Measurements from ENCODE around the gene TSNAX.
A peak's percentile ranks its signal among the peaks of the same experiment; 100 is the strongest.
"Not testable (repeated sequence)": the region's sequence is repeated elsewhere in the genome, so short reads cannot be mapped to it uniquely, and the experiment has no call there.

TSNAX gene, protein sequence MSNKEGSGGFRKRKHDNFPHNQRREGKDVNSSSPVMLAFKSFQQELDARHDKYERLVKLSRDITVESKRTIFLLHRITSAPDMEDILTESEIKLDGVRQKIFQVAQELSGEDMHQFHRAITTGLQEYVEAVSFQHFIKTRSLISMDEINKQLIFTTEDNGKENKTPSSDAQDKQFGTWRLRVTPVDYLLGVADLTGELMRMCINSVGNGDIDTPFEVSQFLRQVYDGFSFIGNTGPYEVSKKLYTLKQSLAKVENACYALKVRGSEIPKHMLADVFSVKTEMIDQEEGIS

DNA sequence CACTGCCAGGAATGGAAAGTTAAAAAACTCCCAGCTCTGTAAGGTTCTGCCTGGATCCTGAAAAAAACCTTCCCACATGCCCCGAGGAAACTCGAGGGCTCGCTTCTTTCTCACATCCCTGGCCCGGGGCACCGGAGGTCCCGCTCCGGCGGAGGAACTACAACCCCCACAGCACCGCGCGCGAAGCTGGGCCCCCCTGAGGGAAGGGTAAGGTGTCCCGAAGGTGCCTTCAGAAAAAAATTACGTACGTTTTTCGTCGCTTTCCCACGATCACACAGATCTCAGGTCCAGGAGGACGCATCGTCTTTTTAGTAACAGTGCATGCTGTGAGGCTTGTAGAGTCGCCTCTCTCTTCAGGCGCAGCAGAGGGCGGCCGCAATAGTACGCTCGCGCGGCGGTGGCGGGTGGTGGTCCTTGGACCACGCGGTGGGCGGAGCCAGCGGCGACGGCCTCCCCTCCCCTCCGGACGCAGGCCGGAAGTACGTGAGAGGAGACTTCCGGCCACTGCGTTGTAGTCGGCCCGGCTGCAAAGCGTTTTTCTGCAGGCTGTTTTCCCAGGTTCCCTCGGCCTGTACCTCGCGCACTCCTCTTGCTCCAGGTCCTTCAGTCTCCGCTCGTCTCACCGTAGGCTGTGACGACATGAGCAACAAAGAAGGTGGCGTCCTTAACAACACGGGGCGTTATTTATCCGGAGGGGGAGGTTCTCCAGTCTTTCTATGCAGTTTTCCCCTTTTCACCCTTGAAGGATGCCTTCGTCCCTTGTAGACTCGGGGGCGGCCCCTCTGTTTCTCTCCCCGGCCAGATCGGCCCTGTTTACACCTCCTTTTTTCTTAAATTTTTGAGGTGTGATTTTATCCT is at the start of gene TSNAX:
Gene TSNAX (plus strand): TSS at position 498 of the 858 bp plus-strand sequence. CDS start 142 bp downstream, at position 640.
- H3K27ac Mint-ChIP-seq: peak within 1 kb of the TSS; percentile 100
- H3K4me1 Mint-ChIP-seq (ENCODE audit: low read depth): peaks cover 47% of the 10 kb centered on the region

DNA sequence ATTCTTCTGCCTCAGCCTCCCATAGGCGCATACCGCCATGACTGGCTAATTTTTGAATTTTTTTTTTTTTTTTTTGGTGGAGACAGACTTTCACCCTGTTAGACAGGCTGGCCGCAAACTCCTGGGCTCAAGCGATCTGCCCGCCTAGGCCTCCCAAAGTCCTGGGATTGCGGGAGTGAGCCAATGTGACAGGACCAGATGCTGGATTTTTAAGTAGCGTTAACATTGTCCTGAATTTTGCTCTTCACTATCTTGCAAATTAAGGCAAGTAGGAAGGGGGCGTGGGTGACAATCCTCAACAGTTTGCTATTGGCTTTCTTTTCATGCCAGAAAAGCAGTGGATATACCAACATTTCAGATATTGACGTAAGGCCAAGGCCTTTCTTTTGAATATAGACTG is 49.7 kb upstream of the TSNAX start:
- Mint-ChIP-seq H3K9me3 (no peaks in the 10 kb centered on the region), H3K4me3 (no peak overlapping the region), H3K27me3 (peaks cover 24% of the 10 kb centered on the region), H3K36me3 (ENCODE audit: low read depth) (no peaks in the 10 kb centered on the region), H3K27ac (no peak overlapping the region), H3K4me1 (ENCODE audit: low read depth) (no peaks in the 10 kb centered on the region)
- no peak for DNase-seq

More for the DNA sequence above, at the start of gene TSNAX:
- DNase-seq: peak; percentile 94
- Mint-ChIP-seq H3K36me3 (ENCODE audit: low read depth) (peaks cover 42% of the 10 kb centered on the region), H3K4me3 (peak within 1 kb of the TSS; percentile 97), H3K9me3 (no peaks in the 10 kb centered on the region), H3K27me3 (no peaks in the 10 kb centered on the region)

DNA sequence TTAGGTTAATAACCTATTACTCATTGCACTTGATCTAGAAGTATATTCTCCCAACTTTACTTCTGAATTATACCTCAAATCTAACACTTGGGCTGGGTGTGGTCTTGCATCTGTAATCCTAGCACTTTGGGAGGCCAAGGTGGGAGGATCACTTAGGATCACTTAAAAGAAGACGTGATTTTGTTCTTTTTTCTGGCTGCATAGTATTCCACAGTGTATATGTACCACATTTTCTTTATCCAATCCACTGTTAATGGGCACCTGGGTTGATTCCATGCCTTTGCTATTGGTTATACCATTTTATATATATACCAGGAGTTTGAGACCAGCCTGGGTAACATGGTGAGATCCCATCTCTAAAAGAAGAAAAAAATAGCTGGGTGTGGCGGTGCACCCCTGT is 48.5 kb upstream of the TSNAX start:
- H3K27me3 Mint-ChIP-seq: peaks cover 13% of the 10 kb centered on the region
- H3K9me3 Mint-ChIP-seq: no peaks in the 10 kb centered on the region
- DNase-seq: no peak
- no peak overlapping the region for H3K27ac Mint-ChIP-seq
- H3K4me3 Mint-ChIP-seq: no peak overlapping the region
- no peaks in the 10 kb centered on the region for H3K36me3 Mint-ChIP-seq (ENCODE audit: low read depth)
- no peaks in the 10 kb centered on the region for H3K4me1 Mint-ChIP-seq (ENCODE audit: low read depth)

DNA sequence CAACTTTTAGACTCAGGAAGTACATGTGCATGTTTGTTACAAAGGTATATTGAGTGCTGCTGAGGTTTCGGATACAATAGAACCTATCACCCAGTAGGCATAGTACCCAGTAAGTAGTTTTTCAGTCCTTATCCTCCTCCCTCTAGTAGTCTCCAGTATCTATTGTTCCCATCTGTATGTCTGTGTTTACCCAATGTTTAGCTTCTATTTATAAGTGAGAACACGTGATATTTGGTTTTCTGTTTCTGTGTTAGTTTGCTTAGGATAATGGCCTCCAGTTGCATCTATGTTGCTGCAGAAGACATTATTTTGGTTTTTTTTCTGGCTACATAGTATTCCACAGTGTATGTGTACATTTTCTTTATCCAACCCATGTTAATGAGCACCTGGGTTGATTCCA is 47.2 kb upstream of the TSNAX start:
- Mint-ChIP-seq H3K27me3 (peaks cover 15% of the 10 kb centered on the region), H3K4me3 (no peak overlapping the region), H3K36me3 (ENCODE audit: low read depth) (no peaks in the 10 kb centered on the region), H3K4me1 (ENCODE audit: low read depth) (no peaks in the 10 kb centered on the region), H3K27ac (no peak overlapping the region), H3K9me3 (no peaks in the 10 kb centered on the region)
- no peak for DNase-seq

DNA sequence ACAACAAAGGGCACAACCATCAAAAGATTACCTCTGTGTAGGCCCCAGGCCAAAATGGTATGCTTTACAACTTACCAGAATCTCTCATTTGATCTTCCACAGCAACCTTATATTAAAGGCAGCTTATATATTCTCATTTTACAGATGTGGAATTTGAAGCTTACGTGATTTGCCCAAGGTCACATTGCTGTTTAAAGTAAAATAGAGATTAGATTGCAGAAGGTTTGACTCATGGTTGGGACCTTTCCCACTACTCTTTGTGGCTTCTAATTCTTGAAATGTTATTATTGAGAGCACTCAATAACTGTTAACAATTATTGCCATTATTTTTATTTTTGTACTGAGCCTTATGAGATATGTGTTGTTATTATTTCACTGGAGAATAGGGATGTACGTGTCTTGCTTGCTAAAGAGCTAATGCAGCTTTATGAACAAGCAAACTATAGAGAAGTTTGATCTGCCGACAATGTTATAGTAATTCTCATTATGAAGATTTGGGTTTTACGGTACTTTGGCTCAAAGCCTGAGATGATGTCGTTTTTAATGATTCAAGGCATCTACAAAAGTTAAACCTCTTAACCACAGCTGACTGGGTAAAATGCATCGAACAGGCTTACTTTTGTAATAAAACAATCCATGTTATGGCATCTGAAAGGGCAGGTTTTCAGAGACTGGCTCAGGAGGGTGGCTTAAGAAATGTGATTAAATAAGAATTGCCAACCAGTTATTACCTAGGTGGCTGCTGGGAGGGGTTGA is 43.3 kb upstream of the TSNAX start:
- Mint-ChIP-seq H3K4me1 (ENCODE audit: low read depth) (no peaks in the 10 kb centered on the region), H3K36me3 (ENCODE audit: low read depth) (no peaks in the 10 kb centered on the region), H3K9me3 (no peaks in the 10 kb centered on the region), H3K27me3 (peaks cover 21% of the 10 kb centered on the region), H3K27ac (no peak overlapping the region), H3K4me3 (no peak overlapping the region)
- no peak for DNase-seq

DNA sequence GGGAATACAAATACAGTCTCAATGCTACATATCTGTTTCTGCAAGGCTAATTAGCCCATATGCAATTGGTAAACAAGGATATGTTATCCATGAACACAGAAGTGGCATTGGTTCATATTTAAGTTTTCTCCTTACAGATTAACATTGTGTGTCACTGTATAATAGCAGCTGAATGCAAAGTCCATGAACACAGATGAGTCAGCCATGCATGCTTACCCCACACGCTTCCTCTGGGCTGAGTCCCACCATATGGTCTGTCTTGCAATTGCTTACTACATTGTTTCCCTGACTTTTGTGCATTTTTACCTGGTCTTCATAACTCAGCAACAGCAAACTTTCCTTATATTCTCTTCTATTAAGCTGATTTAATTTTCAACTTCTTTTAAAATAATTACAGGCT is 41.5 kb upstream of the TSNAX start:
- no peak overlapping the region for H3K4me3 Mint-ChIP-seq
- no peaks in the 10 kb centered on the region for H3K36me3 Mint-ChIP-seq (ENCODE audit: low read depth)
- H3K27ac Mint-ChIP-seq: no peak overlapping the region
- no peaks in the 10 kb centered on the region for H3K9me3 Mint-ChIP-seq
- H3K27me3 Mint-ChIP-seq: peaks cover 16% of the 10 kb centered on the region
- H3K4me1 Mint-ChIP-seq (ENCODE audit: low read depth): no peaks in the 10 kb centered on the region
- DNase-seq: no peak

DNA sequence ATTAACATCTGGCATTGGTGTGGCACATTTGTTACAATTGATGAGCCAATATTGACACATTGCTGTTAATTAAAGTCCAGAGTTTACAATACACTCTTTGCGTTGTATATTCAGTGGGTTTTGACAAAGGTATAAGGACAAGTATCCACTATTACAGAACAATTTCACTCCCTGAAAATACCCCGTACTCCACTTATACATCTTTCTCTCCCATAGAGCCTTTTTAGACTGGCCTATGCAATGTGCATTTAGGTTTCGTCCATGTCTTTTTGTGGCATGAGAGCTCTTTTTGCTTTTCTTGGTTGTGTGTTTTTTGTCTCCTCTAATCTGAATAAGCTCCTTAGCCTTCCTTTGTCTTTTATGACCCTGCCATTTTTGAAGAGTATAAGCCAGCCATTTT is 40.6 kb upstream of the TSNAX start:
- no peak overlapping the region for H3K4me3 Mint-ChIP-seq

DNA sequence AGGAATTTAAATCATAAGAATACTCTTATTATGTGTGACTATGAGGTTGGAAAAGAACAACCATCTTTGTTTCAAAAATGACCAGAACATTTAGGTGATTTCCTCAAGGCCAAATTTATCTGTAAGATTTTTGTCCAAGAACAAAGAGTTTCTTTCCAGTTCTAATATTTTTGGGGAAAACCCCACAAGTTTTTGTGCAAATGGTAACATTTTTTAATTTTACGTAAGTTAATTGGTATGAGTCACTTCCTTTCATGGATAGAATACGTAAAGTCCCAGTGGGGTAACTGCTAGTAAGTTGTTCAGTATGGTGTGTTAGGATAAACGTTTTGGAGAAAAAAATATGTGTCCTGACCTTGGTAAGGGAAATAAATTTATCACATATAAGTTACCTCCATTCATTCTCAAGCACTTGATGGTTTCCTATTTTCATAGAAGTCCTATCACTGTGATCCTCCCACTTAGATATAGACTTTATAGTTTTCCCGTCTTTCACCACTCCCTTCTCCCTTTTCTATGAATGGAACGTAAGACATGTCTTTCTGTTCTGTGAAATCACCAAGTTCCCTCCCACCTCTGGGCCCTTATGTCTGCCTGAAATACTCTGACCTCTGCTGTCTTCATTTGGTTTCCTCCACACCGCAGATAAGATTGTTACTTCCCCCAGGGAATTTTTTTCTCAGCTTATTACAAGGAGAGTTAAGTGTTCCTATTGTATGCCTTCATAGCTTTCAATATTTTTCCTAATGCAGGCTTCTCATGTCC is 34.9 kb upstream of the TSNAX start:
- H3K4me3 Mint-ChIP-seq: no peak overlapping the region
- no peak for DNase-seq

More for the DNA sequence above, 40.6 kb upstream of the TSNAX start:
- no peak for DNase-seq
- Mint-ChIP-seq H3K27ac (no peak overlapping the region), H3K4me1 (ENCODE audit: low read depth) (peaks cover 1% of the 10 kb centered on the region), H3K27me3 (peaks cover 16% of the 10 kb centered on the region), H3K9me3 (no peaks in the 10 kb centered on the region), H3K36me3 (ENCODE audit: low read depth) (no peaks in the 10 kb centered on the region)

DNA sequence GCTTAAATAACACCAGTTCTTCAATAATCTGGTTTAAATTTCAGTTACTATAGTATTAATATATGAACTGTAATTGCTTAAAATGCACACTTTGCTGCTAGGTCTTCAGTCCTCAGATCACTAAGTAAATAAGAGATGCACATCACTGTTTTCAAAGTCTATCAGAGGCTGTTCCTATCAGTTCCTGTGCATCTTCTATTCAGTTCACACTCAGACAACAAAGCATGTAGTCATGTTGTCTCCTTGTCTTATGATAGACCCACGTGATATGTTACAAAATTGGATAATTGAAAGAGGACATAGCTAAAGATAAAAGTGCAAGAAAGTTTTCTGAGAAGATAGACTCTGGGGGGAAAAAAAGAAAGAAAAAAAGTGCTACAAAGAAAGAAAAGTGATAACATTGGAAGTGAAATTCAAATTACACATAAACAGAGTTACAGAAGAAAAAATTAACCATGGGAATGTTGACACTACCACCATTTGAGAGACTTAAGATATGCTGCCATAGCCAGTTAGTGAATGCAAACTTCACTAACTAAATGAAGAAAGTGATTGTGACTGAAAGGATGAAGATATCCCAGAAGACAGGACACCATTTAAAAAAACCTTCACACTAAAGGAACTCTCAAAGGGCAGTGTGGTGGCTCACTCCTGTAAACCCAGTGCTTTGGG is 33.9 kb upstream of the TSNAX start:
- Mint-ChIP-seq H3K4me3 (no peak overlapping the region), H3K4me1 (ENCODE audit: low read depth) (peaks cover 9% of the 10 kb centered on the region), H3K36me3 (ENCODE audit: low read depth) (no peaks in the 10 kb centered on the region), H3K9me3 (peaks cover 17% of the 10 kb centered on the region), H3K27me3 (peaks cover 9% of the 10 kb centered on the region), H3K27ac (no peak overlapping the region)
- DNase-seq: no peak

More for the DNA sequence above, 34.9 kb upstream of the TSNAX start:
- Mint-ChIP-seq H3K36me3 (ENCODE audit: low read depth) (no peaks in the 10 kb centered on the region), H3K27ac (peak overlapping the region; percentile 15), H3K27me3 (peaks cover 9% of the 10 kb centered on the region), H3K4me1 (ENCODE audit: low read depth) (peaks cover 9% of the 10 kb centered on the region), H3K9me3 (peaks cover 9% of the 10 kb centered on the region)

DNA sequence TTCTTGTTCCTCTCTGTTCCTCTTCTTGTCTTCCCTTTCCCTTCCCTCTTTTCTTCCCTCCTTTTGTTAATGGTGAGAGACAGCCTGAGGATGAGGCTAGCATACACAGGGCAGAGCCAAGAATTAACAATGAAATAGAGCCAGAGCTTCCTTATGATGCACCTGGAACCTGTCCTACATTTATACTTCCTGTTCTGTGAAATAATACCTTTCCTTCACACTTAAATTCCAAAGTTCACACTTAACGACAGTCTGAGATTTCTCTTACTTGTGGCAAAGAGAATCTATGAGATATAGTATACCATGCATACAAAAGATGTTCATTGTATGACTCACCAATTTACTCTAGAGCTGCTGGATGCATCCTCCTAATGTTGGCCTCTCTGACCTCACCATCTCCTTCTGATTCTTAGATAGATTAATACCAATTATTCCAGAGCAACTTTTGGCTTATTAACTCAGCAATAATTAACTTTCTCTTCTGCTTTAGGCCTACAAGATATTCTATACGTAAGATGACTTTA is 30.8 kb upstream of the TSNAX start:
- Mint-ChIP-seq H3K9me3 (peaks cover 31% of the 10 kb centered on the region), H3K4me3 (no peak overlapping the region)
- DNase-seq: no peak

DNA sequence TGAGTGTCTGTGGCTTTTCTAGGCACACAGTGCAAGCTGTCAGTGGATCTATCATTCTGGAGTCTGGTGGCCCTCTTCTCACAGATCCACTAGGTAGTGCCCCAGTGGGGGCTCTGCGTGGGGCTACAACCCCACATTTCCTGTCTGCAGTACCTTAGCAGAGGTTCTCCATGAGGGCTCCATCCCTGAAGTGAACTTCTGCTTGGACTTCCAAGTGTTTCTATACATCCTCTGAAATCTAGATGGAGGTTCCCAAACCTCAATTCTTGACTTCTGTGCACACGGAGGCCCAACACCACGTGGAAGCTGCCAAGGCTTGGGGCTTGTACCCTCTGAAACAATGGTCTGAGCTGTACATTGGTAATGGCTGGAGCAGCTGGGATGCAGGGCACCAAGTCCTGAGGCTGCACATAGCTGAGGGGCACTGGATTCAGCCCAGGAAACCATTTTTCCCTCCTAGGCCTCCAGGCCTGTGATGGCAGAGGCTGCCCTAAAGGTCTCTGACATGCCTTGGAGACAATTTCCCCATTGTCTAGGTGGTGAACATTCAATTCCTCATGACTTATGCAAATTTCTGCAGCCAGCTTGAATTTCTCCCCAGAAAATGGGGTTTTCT is 29.2 kb upstream of the TSNAX start:
- Mint-ChIP-seq H3K4me3 (no peak overlapping the region), H3K9me3 (peaks cover 38% of the 10 kb centered on the region), H3K36me3 (ENCODE audit: low read depth) (peaks cover 4% of the 10 kb centered on the region), H3K27ac (no peak overlapping the region), H3K27me3 (peaks cover 11% of the 10 kb centered on the region), H3K4me1 (ENCODE audit: low read depth) (no peaks in the 10 kb centered on the region)
- DNase-seq: no peak

More for the DNA sequence above, 30.8 kb upstream of the TSNAX start:
- Mint-ChIP-seq H3K27me3 (peaks cover 9% of the 10 kb centered on the region), H3K36me3 (ENCODE audit: low read depth) (peaks cover 4% of the 10 kb centered on the region), H3K4me1 (ENCODE audit: low read depth) (peaks cover 9% of the 10 kb centered on the region), H3K27ac (no peak overlapping the region)

DNA sequence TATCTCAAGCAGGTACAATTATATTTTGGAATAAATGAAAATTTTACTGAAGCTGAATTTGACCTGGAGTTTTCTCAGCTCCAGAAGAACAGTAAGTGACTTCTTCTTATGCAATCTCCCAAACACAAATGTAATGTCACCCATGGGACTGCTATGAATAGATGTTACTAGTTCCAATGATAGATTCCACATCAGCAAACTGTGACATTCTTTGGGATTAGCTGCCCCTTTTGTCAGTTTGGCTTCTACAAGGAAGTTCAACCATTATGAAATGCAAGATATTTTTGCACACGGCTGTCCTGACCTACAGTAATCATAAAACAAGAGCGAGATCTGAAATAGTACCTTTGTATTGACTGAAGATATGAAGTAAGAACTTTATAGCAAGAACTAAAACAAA is 27.8 kb upstream of the TSNAX start:
- Mint-ChIP-seq H3K27me3 (peaks cover 20% of the 10 kb centered on the region), H3K36me3 (ENCODE audit: low read depth) (peaks cover 4% of the 10 kb centered on the region), H3K9me3 (peaks cover 38% of the 10 kb centered on the region), H3K4me3 (no peak overlapping the region), H3K4me1 (ENCODE audit: low read depth) (no peaks in the 10 kb centered on the region), H3K27ac (no peak overlapping the region)
- no peak for DNase-seq

DNA sequence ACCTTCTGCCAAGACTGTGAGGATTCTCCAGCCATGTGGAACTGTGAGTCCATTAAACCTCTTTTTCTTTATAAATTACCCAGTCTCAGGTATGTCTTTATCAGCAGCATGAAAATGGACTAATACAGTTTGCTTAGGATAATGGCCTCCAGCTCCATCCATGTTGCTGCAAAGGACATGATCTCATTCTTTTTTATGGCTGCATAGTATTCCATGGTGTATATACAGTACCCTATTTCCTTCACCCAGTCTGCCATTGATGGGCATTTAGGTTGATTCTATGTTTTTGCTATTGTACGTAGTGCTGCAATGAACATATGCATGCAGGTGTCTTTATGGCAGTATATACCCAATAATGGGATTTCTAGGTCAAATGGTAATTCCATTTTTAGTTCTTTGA is 25.3 kb upstream of the TSNAX start:
- not testable (repeated sequence) for DNase-seq; H3K4me1 Mint-ChIP-seq (ENCODE audit: low read depth); H3K27ac Mint-ChIP-seq; H3K36me3 Mint-ChIP-seq (ENCODE audit: low read depth); H3K4me3 Mint-ChIP-seq
- Mint-ChIP-seq H3K27me3 (peaks cover 27% of the 10 kb centered on the region), H3K9me3 (peaks cover 33% of the 10 kb centered on the region)
